HepG2 (cell line): ENCODE data around the gene ELP5. TPM values are rescaled to one million over a fixed set of nuclear protein-coding genes. Genes with fewer than 3 reads are reported as not detected.
A peak's percentile ranks its signal among the peaks of the same experiment; 100 is the strongest.

Experiments
- DBP ChIP-seq: sonication (generic); formaldehyde crosslinking; IDR thresholded peaks from 2 replicates; pipeline ENCODE4 v1.4.0; 2020; ENCODE audit warnings: missing genetic modification reagents; ENCODE audit errors: not compliant biosample characterization
- DNMT3B ChIP-seq: conservative IDR thresholded peaks from 2 replicates; pipeline ENCODE4 v1.6.1; 2016; ENCODE audit warnings: missing biosample characterization, control low read depth
- HNF1B ChIP-seq: sonication (generic); formaldehyde crosslinking; IDR thresholded peaks from 2 replicates; pipeline ENCODE4 v1.5.1; 2020; ENCODE audit warnings: mild to moderate bottlenecking, moderate library complexity, missing genetic modification reagents
- NFE2L1 ChIP-seq: sonication (generic); formaldehyde crosslinking; IDR thresholded peaks from 2 replicates; pipeline ENCODE4 v1.4.0; 2020; ENCODE audit warnings: missing genetic modification reagents, mild to moderate bottlenecking, borderline replicate concordance
- PRMT3 ChIP-seq: sonication (generic); formaldehyde crosslinking; IDR thresholded peaks from 2 replicates; pipeline ENCODE4 v1.8.1; 2022; ENCODE audit warnings: low read depth, mild to moderate bottlenecking, moderate library complexity, missing genetic modification reagents, borderline replicate concordance
- RFX5 ChIP-seq: IDR thresholded peaks from 2 replicates; pipeline ENCODE4 v1.6.1; 2011; ENCODE audit warnings: low read depth, low read length, improper control_type of control experiment
- SIN3A ChIP-seq: IDR thresholded peaks from 2 replicates; pipeline ENCODE4 v1.6.1; 2011; ENCODE audit warnings: low read depth, mild to moderate bottlenecking, control low read depth, low read length, borderline replicate concordance
- TFDP2 ChIP-seq: sonication (generic); formaldehyde crosslinking; IDR thresholded peaks from 2 replicates; pipeline ENCODE4 v1.4.0; 2020; ENCODE audit warnings: missing genetic modification reagents
- YY1 ChIP-seq: IDR thresholded peaks from 2 replicates; pipeline ENCODE4 v1.6.1; 2011; ENCODE audit warnings: low read length, low read depth, moderate library complexity, mild to moderate bottlenecking; ENCODE audit not compliant: insufficient read depth, insufficient replicate concordance
- ZNF10 ChIP-seq: sonication (generic); formaldehyde crosslinking; IDR thresholded peaks from 2 replicates; pipeline ENCODE4 v1.4.0; 2020; ENCODE audit warnings: mild to moderate bottlenecking, low read depth, missing genetic modification reagents, borderline replicate concordance
- ZNF281 ChIP-seq: sonication (generic); formaldehyde crosslinking; IDR thresholded peaks from 2 replicates; pipeline ENCODE4 v1.4.0; 2020; ENCODE audit warnings: missing genetic modification reagents, borderline replicate concordance
- ZNF510 ChIP-seq: sonication (generic); formaldehyde crosslinking; IDR thresholded peaks from 2 replicates; pipeline ENCODE4 v1.4.0; 2020; ENCODE audit warnings: low read depth, mild to moderate bottlenecking, missing genetic modification reagents
- polyA plus RNA-seq, 8 experiments: library from polyadenylated mRNA; depleted of rRNA in 3 of 8; stranded (reverse) in 7 of 8; unstranded in 1 of 8; fragments of >200 nt; fragmentation: Illumina TruSeq in 4 of 8; extraction: Trizol in 4 of 8; gene quantifications; 2 replicates each; pipeline versions ENCODE4 v1.2.1 to v1.2.3, GENCODE V29; 2011 to 2016; ENCODE audit warnings: low read depth in 4 of 8, missing spikeins in 1 of 8, mixed read lengths in 1 of 8; ENCODE audit not compliant: insufficient read depth in 1 of 8
- total RNA-seq, 5 experiments: library from RNA; depleted of rRNA; stranded (reverse); fragments of >200 nt; fragmentation: Illumina TruSeq; extraction: Trizol; gene quantifications; 2 replicates each; pipeline ENCODE4 v1.2.3, GENCODE V29; 2016; ENCODE audit warnings: low read depth in 1 of 5
- TF ChIP-seq, protein P1 (sequence below): sonication (generic); formaldehyde crosslinking; IDR thresholded peaks from 2 replicates; pipeline ENCODE4 v1.4.0; 2020; ENCODE audit warnings: missing genetic modification reagents
- TF ChIP-seq, protein P2 (sequence below): sonication (generic); formaldehyde crosslinking; IDR thresholded peaks from 2 replicates; pipeline ENCODE4 v1.4.0; 2020; ENCODE audit warnings: missing genetic modification reagents
- TF ChIP-seq, protein P3 (sequence below): sonication (generic); formaldehyde crosslinking; IDR thresholded peaks from 2 replicates; pipeline ENCODE4 v1.4.0; 2020; ENCODE audit warnings: missing genetic modification reagents

Gene ELP5
- total and polyA plus RNA-seq, 2 of the 13 experiments (the other 11 are each of a cell fraction or from before 2014, with no cell fraction given): 67.6 to 69.8 TPM

DNA sequence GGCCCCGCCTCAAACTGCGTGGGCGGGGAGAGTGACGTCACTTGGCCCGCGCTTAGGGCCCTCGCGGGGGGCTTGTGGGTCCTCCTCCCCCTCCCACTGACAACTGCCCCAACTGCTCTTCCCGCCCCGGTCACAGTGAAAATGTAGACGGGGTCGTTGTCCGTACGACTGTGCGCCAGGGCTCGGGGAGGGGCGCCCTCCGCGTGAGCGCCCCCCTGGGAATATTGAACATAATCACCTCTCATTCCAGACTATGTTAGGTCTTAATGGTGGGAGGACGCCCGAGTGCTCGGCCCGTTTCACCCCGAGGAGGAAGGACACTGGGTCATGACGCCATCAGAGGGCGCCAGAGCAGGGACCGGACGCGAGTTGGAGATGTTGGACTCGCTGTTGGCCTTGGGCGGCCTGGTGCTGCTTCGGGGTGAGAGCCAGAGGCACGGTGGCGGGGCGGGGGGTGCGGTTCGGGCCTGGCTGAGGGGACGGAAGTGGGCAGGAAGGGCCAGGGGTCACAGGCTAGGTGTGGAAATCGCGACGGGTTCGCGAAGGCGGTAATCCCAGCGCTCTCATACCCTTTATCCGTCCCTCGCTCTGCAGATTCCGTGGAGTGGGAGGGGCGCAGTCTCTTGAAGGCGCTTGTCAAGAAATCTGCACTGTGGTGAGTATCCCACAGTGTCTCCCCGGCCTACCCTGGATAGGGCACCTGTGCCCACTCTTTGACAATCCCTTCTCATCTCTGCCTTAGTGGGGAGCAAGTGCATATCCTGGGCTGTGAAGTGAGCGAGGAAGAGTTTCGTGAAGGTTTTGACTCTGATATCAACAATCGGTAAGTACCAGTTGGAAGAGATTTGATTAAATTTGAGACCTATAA is at the start of gene ELP5 (continued):
- TF ChIP-seq DBP (CRISPR knock-in tag) (no peak), SIN3A (peak; percentile 92), PRMT3 (CRISPR knock-in tag) (no peak), NFE2L1 (CRISPR knock-in tag) (no peak), ZNF510 (no peak), TFDP2 (CRISPR knock-in tag) (peak; percentile 53), ZNF281 (CRISPR knock-in tag) (0 out of 2 replicates have a peak, but pooled peaks have one; percentile 44), HNF1B (peak; percentile 93), ZNF10 (CRISPR knock-in tag) (no peak), RFX5 (no peak; the same call in 1 of the 2 replicates), DNMT3B (CRISPR knock-in tag) (no peak), YY1 (no peak)
- TF ChIP-seq, protein P1, sequence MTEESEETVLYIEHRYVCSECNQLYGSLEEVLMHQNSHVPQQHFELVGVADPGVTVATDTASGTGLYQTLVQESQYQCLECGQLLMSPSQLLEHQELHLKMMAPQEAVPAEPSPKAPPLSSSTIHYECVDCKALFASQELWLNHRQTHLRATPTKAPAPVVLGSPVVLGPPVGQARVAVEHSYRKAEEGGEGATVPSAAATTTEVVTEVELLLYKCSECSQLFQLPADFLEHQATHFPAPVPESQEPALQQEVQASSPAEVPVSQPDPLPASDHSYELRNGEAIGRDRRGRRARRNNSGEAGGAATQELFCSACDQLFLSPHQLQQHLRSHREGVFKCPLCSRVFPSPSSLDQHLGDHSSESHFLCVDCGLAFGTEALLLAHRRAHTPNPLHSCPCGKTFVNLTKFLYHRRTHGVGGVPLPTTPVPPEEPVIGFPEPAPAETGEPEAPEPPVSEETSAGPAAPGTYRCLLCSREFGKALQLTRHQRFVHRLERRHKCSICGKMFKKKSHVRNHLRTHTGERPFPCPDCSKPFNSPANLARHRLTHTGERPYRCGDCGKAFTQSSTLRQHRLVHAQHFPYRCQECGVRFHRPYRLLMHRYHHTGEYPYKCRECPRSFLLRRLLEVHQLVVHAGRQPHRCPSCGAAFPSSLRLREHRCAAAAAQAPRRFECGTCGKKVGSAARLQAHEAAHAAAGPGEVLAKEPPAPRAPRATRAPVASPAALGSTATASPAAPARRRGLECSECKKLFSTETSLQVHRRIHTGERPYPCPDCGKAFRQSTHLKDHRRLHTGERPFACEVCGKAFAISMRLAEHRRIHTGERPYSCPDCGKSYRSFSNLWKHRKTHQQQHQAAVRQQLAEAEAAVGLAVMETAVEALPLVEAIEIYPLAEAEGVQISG (CRISPR knock-in tag): peak; percentile 87
- TF ChIP-seq, protein P2, sequence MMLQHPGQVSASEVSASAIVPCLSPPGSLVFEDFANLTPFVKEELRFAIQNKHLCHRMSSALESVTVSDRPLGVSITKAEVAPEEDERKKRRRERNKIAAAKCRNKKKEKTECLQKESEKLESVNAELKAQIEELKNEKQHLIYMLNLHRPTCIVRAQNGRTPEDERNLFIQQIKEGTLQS (CRISPR knock-in tag): peak; percentile 2; the same call in 1 of the 2 replicates
- TF ChIP-seq, protein P3, sequence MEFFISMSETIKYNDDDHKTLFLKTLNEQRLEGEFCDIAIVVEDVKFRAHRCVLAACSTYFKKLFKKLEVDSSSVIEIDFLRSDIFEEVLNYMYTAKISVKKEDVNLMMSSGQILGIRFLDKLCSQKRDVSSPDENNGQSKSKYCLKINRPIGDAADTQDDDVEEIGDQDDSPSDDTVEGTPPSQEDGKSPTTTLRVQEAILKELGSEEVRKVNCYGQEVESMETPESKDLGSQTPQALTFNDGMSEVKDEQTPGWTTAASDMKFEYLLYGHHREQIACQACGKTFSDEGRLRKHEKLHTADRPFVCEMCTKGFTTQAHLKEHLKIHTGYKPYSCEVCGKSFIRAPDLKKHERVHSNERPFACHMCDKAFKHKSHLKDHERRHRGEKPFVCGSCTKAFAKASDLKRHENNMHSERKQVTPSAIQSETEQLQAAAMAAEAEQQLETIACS (CRISPR knock-in tag): no peak; the same call in 1 of the 2 replicates
